Mucosa of descending colon (tissue), 3 donors: Measurements from ENCODE around the gene TCERG1. TPM values are rescaled to one million over a fixed set of nuclear protein-coding genes. Genes with fewer than 3 reads are reported as not detected.
A peak's percentile ranks its signal among the peaks of the same experiment; 100 is the strongest.

Experiments used
- ATAC-seq: fragments of 200-7000 bp; cut with Tn5 transposase; one replicate; pipeline ENCODE4 v1.9.1; 2020; ENCODE audit warnings: mild to moderate bottlenecking, moderate library complexity
- DNase-seq, 3 donors: peaks; one replicate each; pipeline ENCODE4 v3.0.0-alpha.2; 2020
- H3K36me3 ChIP-seq: fragments of 200-600 bp; one replicate; pipeline ENCODE4 v1.8.0; 2021; ENCODE audit warnings: low read depth, mild to moderate bottlenecking
- H3K4me1 ChIP-seq: fragments of 200-600 bp; one replicate; pipeline ENCODE4 v1.8.0; 2021; ENCODE audit warnings: low read depth, mild to moderate bottlenecking
- H3K4me3 ChIP-seq: fragments of 200-600 bp; one replicate; pipeline ENCODE4 v1.8.0; 2021; ENCODE audit warnings: mild to moderate bottlenecking
- H3K9me3 ChIP-seq: fragments of 200-600 bp; one replicate; pipeline ENCODE4 v1.8.0; 2021; ENCODE audit warnings: mild to moderate bottlenecking
- CTCF ChIP-seq: fragments of 200-600 bp; IDR thresholded peaks from one replicate; pipeline ENCODE4 v1.8.0; 2022; ENCODE audit warnings: antibody characterized with exemption, mild to moderate bottlenecking
- intact Hi-C, 2 donors: fragments of 100-400 bp; cut with DNase I in 1 of 2; cut with micrococcal nuclease in 1 of 2; formaldehyde crosslinking; loops; one replicate each; pipeline versions ENCODE4 v1.11.0 to v1.11.1; 2022; cut with DNase I, micrococcal nuclease
- total RNA-seq, 3 donors: library from RNA; stranded (reverse); fragmentation: NEBNext Ultra II Directional in 2 of 3; extraction: Animal tissue kit (Norgen Biotek cat#: 25700) in 2 of 3; gene quantifications; one replicate each; pipeline versions ENCODE4 v1.2.1 to v1.2.4, GENCODE V29; 2021 to 2023
- donor health status: DM: no; HTN: no; CAD: no; lungs with moderate emphysema.
- donor health status: DM: no; HTN: no; CAD: no.
- donor health status: DM: no; HTN: yes; CAD: no.

The TCERG1 gene
- total RNA-seq, 3 donors from 2014 or later = 44.3 to 63.8 (median 55.4) TPM

- no peak overlapping the region for H3K4me3 ChIP-seq
- ATAC-seq (no peak), DNase-seq (no peak)
- H3K4me1 ChIP-seq = no peaks in the 10 kb centered on the region
- no peaks in the 10 kb centered on the region for H3K36me3 ChIP-seq
- H3K9me3 ChIP-seq = no peaks in the 10 kb centered on the region
- intact Hi-C loops = loop anchor here (5.0 kb wide), 2 partner anchors 427 to 652 kb away; no protein-coding TSS in a partner anchor
- no peak for TF ChIP-seq CTCF
These were observed 93.3 kb downstream of the TCERG1 start for GRCh38 chr5:146540414-146540813.

- H3K4me3 ChIP-seq = no peak overlapping the region
- peak; percentile 81 for TF ChIP-seq CTCF
- DNase-seq (peak; percentile 58 to 85 (median 84)), ATAC-seq (peak; percentile 92)
- intact Hi-C loops = loop anchor here (5.0 kb wide), 2 partner anchors 425 to 650 kb away; no protein-coding TSS in a partner anchor
- H3K36me3 ChIP-seq = no peaks in the 10 kb centered on the region
- H3K4me1 ChIP-seq = no peaks in the 10 kb centered on the region
- no peaks in the 10 kb centered on the region for H3K9me3 ChIP-seq
These were observed 95.1 kb downstream of the TCERG1 start for GRCh38 chr5:146541958-146542849.

DNA sequence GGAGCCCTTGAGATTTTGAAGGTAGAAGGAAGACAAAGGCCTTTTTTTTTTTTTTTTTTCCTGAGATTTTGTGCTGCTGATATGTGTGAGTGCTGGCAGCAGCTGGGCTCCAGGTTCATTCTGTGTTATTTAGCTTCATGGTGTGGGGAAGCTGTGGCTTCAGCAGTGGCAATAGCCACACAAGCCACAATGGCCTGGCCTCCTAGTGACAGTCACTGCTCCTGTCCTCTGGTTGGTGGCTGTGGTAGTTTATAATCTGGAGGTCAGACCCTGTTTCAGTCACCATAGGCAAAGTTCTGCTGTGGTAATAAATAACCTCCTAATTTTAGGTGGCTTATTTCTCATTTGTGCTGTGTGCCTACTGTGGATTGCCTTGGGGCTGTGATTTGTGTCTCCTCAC lies 97.1 kb downstream of the TCERG1 start:
- Histone ChIP-seq H3K4me3 (no peak overlapping the region), H3K9me3 (no peaks in the 10 kb centered on the region), H3K4me1 (no peaks in the 10 kb centered on the region), H3K36me3 (no peaks in the 10 kb centered on the region)
- TF ChIP-seq CTCF = no peak
- ATAC-seq (no peak), DNase-seq (no peak)
- intact Hi-C loops = loop anchor here (5.0 kb wide), 2 partner anchors 423 to 648 kb away; no protein-coding TSS in a partner anchor

DNA sequence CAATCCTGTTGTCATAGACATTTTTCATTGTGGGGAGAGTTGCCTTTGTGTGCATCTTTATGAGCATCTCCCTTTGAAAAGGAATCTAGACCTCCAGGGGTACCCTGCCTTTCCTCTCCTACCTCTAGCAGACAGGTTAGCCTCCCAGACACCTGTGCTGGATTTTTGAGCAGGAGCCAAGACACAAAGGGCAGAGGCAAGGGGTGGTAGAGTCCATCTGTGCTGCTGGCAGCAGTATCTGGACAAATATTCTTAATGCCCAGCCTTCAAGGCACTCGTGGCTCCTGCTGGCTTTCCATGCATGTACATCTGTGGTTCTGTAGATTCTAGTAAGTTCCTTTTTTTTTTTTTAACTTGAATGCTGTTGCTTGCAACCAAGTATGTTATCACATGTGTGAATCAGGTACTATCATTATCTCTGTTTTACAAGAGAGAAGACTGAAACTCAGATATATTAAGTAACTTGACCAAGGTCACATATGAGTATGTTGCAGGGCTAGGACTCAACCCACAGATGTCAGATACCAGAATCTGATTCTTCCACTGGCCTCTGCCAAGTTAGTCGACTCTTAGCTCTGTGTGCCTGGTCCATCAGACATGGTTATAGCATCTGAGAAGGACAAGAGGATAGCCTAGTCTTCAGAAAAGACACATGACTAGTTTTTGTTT lies 101.8 kb downstream of the TCERG1 start:
- DNase-seq (no peak), ATAC-seq (no peak)
- Histone ChIP-seq H3K4me1 (no peaks in the 10 kb centered on the region), H3K9me3 (no peaks in the 10 kb centered on the region), H3K4me3 (no peak overlapping the region), H3K36me3 (no peaks in the 10 kb centered on the region)
- intact Hi-C loops = no loop called here
- no peak for TF ChIP-seq CTCF

DNA sequence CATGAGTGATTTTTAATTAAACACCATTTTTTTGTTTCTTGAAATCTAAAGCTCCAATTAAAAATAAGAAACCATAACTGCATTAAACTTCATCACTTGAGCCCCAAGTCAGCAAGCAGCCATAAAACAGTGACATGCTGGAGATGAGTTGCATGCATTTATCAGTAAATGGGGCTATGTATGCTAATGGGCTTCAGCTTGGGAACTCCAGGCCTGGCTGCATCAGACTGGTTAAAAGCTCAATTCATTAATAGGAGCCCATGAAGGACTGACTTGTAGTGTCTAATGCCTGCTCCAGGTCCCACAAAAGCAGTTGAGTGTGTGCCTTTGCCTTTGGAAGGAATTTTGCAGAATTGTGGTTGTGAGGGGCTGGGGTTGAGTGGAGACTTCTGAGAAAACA lies 102.5 kb downstream of the TCERG1 start:
- TF ChIP-seq CTCF = no peak
- Histone ChIP-seq H3K4me3 (no peak overlapping the region), H3K36me3 (no peaks in the 10 kb centered on the region), H3K4me1 (no peaks in the 10 kb centered on the region), H3K9me3 (no peaks in the 10 kb centered on the region)
- DNase-seq = no peak
- intact Hi-C loops = no loop called here
- ATAC-seq = no peak
